Stimulated activated CD8-positive, alpha-beta memory T cell treated with anti-CD3 and anti-CD28 coated beads, Interleukin-12 subunit alpha, Interleukin-12 subunit beta, amount 100 ng/mL, for 24 hours (primary cell): ENCODE results near the gene GLRX5.
A peak's percentile ranks its signal among the peaks of the same experiment; 100 is the strongest.

ENCODE experiments used
- DNase-seq: peaks from one replicate; pipeline ENCODE4 v3.0.0-alpha.2; 2020; ENCODE audit errors: extremely low read depth

Gene GLRX5

GRCh38 chr14:95534299-95535225, at the start of gene GLRX5:
TSS of gene GLRX5 (plus strand) at chr14:95535050. CDS start at chr14:95535090, 40 bp downstream.
- DNase-seq, result peak; percentile 91

- no peak for DNase-seq
Measured at GRCh38 chr14:95485222-95485819, 49.5 kb upstream of the GLRX5 start.

- DNase-seq, result no peak
Measured at GRCh38 chr14:95486875-95487668, 47.8 kb upstream of the GLRX5 start.

GRCh38 chr14:95487669-95488084, 47.2 kb upstream of the GLRX5 start:
- no peak for DNase-seq

GRCh38 chr14:95488376-95489213, 46.3 kb upstream of the GLRX5 start:
- no peak for DNase-seq

- no peak for DNase-seq
Measured at GRCh38 chr14:95489214-95490137, 45.4 kb upstream of the GLRX5 start.

- DNase-seq, result no peak
Measured at GRCh38 chr14:95490138-95490509, 44.7 kb upstream of the GLRX5 start.

GRCh38 chr14:95490727-95491451, 44.0 kb upstream of the GLRX5 start:
- DNase-seq, result no peak

GRCh38 chr14:95491936-95492608, 42.8 kb upstream of the GLRX5 start:
- DNase-seq, result no peak

- DNase-seq, result no peak
Measured at GRCh38 chr14:95493503-95493902, 41.3 kb upstream of the GLRX5 start.

- no peak for DNase-seq
Measured at GRCh38 chr14:95493976-95494375, 40.9 kb upstream of the GLRX5 start.

GRCh38 chr14:95494456-95494855, 40.4 kb upstream of the GLRX5 start:
- DNase-seq, result no peak

- no peak for DNase-seq
Measured at GRCh38 chr14:95495076-95495475, 39.8 kb upstream of the GLRX5 start.

- no peak for DNase-seq
Measured at GRCh38 chr14:95495538-95496025, 39.3 kb upstream of the GLRX5 start.

GRCh38 chr14:95496111-95496681, 38.7 kb upstream of the GLRX5 start:
- DNase-seq, result no peak

- no peak for DNase-seq
Measured at GRCh38 chr14:95496690-95497259, 38.1 kb upstream of the GLRX5 start.

GRCh38 chr14:95497561-95498011, 37.3 kb upstream of the GLRX5 start:
- no peak for DNase-seq
